Activated naive CD4-positive, alpha-beta T cell treated with anti-CD3 and anti-CD28 coated beads, Interleukin-2, amount 50 U/mL, for 72 hours (primary cell): Measurements from ENCODE around the gene PMIS2. TPM values are rescaled to one million over a fixed set of nuclear protein-coding genes. Genes with fewer than 3 reads are reported as not detected.

Source experiments
- ATAC-seq, 2 donors: fragments of 150-1000 bp; cut with Tn5 transposase; 2 replicates each; pipeline ENCODE4 v1.10.0; 2021; ENCODE audit warnings: mild to moderate bottlenecking in 2 of 2, moderate library complexity in 2 of 2
- DNase-seq, 2 donors: peaks; one replicate each; pipeline ENCODE4 v3.0.0; 2021 to 2022; ENCODE audit warnings: low spot score in 2 of 2
- H3K27ac Mint-ChIP-seq, 2 donors: one replicate each; pipeline ENCODE4 v1.8.0; 2022; ENCODE audit warnings: mild to moderate bottlenecking in 2 of 2, mixed read lengths in 2 of 2
- H3K36me3 Mint-ChIP-seq, 2 donors: one replicate each; pipeline ENCODE4 v1.8.0; 2022; ENCODE audit warnings: mixed read lengths in 2 of 2
- H3K9me3 Mint-ChIP-seq, 2 donors: one replicate each; pipeline ENCODE4 v1.8.0; 2022; ENCODE audit warnings: mixed read lengths in 2 of 2
- total RNA-seq, 2 donors: library from RNA; stranded (reverse); gene quantifications; one replicate each; pipeline ENCODE4 v1.2.3, GENCODE V29; 2022

PMIS2 gene
- total RNA-seq, 2 donors from 2014 or later = not detected

GRCh38 chr19:35608251-35608650, 22.3 kb downstream of the PMIS2 start:
- peaks cover 0 to 12% of the 10 kb centered on the region in 2 donors for H3K9me3 Mint-ChIP-seq
- DNase-seq (no peak), ATAC-seq (no peak)
- H3K27ac Mint-ChIP-seq = peak overlapping the region in 1 of 2 donors; percentile 85
- H3K36me3 Mint-ChIP-seq = peaks cover 8 to 22% of the 10 kb centered on the region in 2 donors

- Mint-ChIP-seq H3K9me3 (peaks cover 0 to 12% of the 10 kb centered on the region in 2 donors), H3K36me3 (peaks cover 9 to 22% of the 10 kb centered on the region in 2 donors), H3K27ac (peak overlapping the region in 1 of 2 donors; percentile 85)
- peak in 1 of 2 donors; percentile 53 for ATAC-seq
- DNase-seq = no peak
Observed at GRCh38 chr19:35609851-35610353, 23.9 kb downstream of the PMIS2 start.

- Mint-ChIP-seq H3K27ac (peak overlapping the region; percentile 92 to 96), H3K9me3 (peaks cover 0 to 12% of the 10 kb centered on the region in 2 donors)
Observed at GRCh38 chr19:35612224-35612558, 26.2 kb downstream of the PMIS2 start.

GRCh38 chr19:35612559-35613321, 26.8 kb downstream of the PMIS2 start, which contains the start of gene HAUS5:
TSS of gene HAUS5 (plus strand) at chr19:35612735. CDS start at chr19:35612795, 60 bp downstream.
- Mint-ChIP-seq H3K9me3 (peaks cover 0 to 7% of the 10 kb centered on the region in 2 donors), H3K36me3 (peaks cover 11 to 16% of the 10 kb centered on the region in 2 donors), H3K27ac (peak within 1 kb of the TSS; percentile 92 to 96)
- ATAC-seq = peak; percentile 95 to 98
- DNase-seq = peak; percentile 94 to 99

More at GRCh38 chr19:35612224-35612558, 26.2 kb downstream of the PMIS2 start:
- no peak for ATAC-seq
- H3K36me3 Mint-ChIP-seq = peaks cover 16 to 17% of the 10 kb centered on the region in 2 donors
- DNase-seq = no peak

- DNase-seq = no peak
- ATAC-seq = no peak
- H3K9me3 Mint-ChIP-seq = peaks cover 0 to 2% of the 10 kb centered on the region in 2 donors
- peak overlapping the region; percentile 87 to 92 for H3K27ac Mint-ChIP-seq
- peaks cover 3 to 10% of the 10 kb centered on the region in 2 donors for H3K36me3 Mint-ChIP-seq
Observed at GRCh38 chr19:35613574-35613973, 27.6 kb downstream of the PMIS2 start.

GRCh38 chr19:35615036-35615435, 29.1 kb downstream of the PMIS2 start:
- Mint-ChIP-seq H3K27ac (peak overlapping the region in 1 of 2 donors; percentile 73), H3K9me3 (no peaks in the 10 kb centered on the region), H3K36me3 (peaks cover 0 to 8% of the 10 kb centered on the region in 2 donors)
- ATAC-seq = no peak
- DNase-seq = no peak

GRCh38 chr19:35618857-35619256, 32.9 kb downstream of the PMIS2 start:
- no peak for ATAC-seq
- peaks cover 10 to 13% of the 10 kb centered on the region in 2 donors for H3K36me3 Mint-ChIP-seq

GRCh38 chr19:35619290-35619923, 33.4 kb downstream of the PMIS2 start:
- DNase-seq = no peak
- H3K27ac Mint-ChIP-seq = no peak overlapping the region
- H3K36me3 Mint-ChIP-seq = peaks cover 10 to 13% of the 10 kb centered on the region in 2 donors
- no peak for ATAC-seq
- no peaks in the 10 kb centered on the region for H3K9me3 Mint-ChIP-seq

More at GRCh38 chr19:35618857-35619256, 32.9 kb downstream of the PMIS2 start:
- no peak overlapping the region for H3K27ac Mint-ChIP-seq
- no peak for DNase-seq
- H3K9me3 Mint-ChIP-seq = no peaks in the 10 kb centered on the region

GRCh38 chr19:35620001-35620400, 34.0 kb downstream of the PMIS2 start:
- H3K9me3 Mint-ChIP-seq = no peaks in the 10 kb centered on the region
- peak overlapping the region in 1 of 2 donors; percentile 37 for H3K27ac Mint-ChIP-seq

GRCh38 chr19:35621708-35622107, 35.7 kb downstream of the PMIS2 start:
- DNase-seq (no peak), ATAC-seq (no peak)
- H3K9me3 Mint-ChIP-seq = no peaks in the 10 kb centered on the region
- H3K36me3 Mint-ChIP-seq = peaks cover 5 to 16% of the 10 kb centered on the region in 2 donors
- H3K27ac Mint-ChIP-seq = peak overlapping the region in 1 of 2 donors; percentile 54

More at GRCh38 chr19:35620001-35620400, 34.0 kb downstream of the PMIS2 start:
- peaks cover 10 to 11% of the 10 kb centered on the region in 2 donors for H3K36me3 Mint-ChIP-seq
- DNase-seq (no peak), ATAC-seq (no peak)

GRCh38 chr19:35622750-35623149, 36.8 kb downstream of the PMIS2 start:
- no peak for DNase-seq
- ATAC-seq = no peak
- peaks cover 5 to 16% of the 10 kb centered on the region in 2 donors for H3K36me3 Mint-ChIP-seq
- peak overlapping the region; percentile 54 to 82 for H3K27ac Mint-ChIP-seq
- no peaks in the 10 kb centered on the region for H3K9me3 Mint-ChIP-seq

- Mint-ChIP-seq H3K36me3 (peaks cover 6 to 17% of the 10 kb centered on the region in 2 donors), H3K9me3 (no peaks in the 10 kb centered on the region), H3K27ac (peak overlapping the region in 1 of 2 donors; percentile 54)
- no peak for ATAC-seq
- DNase-seq = no peak
Observed at GRCh38 chr19:35623327-35624010, 37.5 kb downstream of the PMIS2 start.

- peak in 1 of 2 donors; percentile 31 for ATAC-seq
- Mint-ChIP-seq H3K9me3 (no peaks in the 10 kb centered on the region), H3K36me3 (peaks cover 20 to 29% of the 10 kb centered on the region in 2 donors), H3K27ac (peak overlapping the region; percentile 94 to 100)
- no peak for DNase-seq
Observed at GRCh38 chr19:35628264-35628564, 42.2 kb downstream of the PMIS2 start.

GRCh38 chr19:35628565-35629331, 42.8 kb downstream of the PMIS2 start, which contains the start of gene RBM42:
TSS of gene RBM42 (plus strand) at chr19:35629036. CDS start at chr19:35629154, 118 bp downstream.
- Mint-ChIP-seq H3K27ac (peak within 1 kb of the TSS; percentile 94 to 100), H3K36me3 (peaks cover 20 to 32% of the 10 kb centered on the region in 2 donors), H3K9me3 (no peaks in the 10 kb centered on the region)
- ATAC-seq (peak; percentile 100), DNase-seq (peak; percentile 94 to 96)

GRCh38 chr19:35629332-35629633, 43.3 kb downstream of the PMIS2 start:
- no peak for DNase-seq
- ATAC-seq = no peak
- no peaks in the 10 kb centered on the region for H3K9me3 Mint-ChIP-seq

More at GRCh38 chr19:35629332-35629633, 43.3 kb downstream of the PMIS2 start:
- Mint-ChIP-seq H3K36me3 (peaks cover 20 to 32% of the 10 kb centered on the region in 2 donors), H3K27ac (peak overlapping the region; percentile 94 to 100)
